Measurements from ENCODE around the gene LIF. TPM values are rescaled to one million over a fixed set of nuclear protein-coding genes. Genes with fewer than 3 reads are reported as not detected.

The LIF gene
- total RNA-seq, 1 donor from 2014 or later = 3.8 TPM

DNA sequence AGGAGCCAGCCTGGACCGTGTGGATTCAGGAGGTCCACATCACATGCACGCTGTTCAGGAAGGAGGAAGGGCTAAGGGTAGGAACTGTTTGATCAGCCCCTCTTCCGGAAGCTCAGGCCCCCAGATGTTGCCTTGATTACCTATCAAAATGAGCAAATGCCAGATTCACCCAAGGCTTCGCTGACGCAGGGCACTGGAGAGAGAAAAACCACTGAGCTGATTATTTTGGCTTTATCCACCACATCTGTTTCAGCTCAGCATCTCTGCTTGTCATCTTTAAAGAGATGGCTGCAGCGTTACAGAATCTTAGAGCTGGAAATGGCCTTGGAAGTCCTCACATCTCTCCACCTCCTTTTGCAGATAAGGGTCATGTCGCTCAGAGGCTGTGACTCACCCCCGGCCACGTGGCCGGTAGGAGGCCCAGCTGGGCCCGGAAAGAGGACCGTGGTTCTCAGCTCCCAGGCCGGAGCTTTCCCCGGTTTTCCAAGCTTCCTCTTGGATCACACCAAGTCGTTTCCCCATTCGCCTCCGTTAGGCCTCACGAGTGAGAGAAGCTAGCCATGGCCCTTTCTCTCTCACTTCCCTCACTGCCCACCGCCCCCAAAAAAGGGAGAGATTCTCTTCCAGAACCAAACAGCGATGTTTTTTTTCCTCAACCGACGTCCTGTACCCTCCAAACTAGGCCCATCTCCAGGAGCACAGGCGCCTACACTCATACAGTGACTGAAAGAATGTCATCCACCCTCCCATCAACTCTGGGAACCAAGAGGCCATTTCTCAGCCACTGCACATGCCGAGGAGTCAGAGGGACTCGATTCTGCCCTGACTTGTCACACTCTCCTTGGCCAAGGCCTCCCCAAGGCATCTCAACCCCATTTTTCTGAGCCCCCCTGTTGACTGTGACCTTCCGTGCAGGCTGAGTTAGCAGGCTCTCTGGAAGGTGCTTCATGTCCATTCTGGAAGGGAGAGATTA is 37.6 kb downstream of the LIF start:
- H3K36me3 Mint-ChIP-seq = no peaks in the 10 kb centered on the region
- H3K9me3 Mint-ChIP-seq = no peaks in the 10 kb centered on the region
- peaks cover 48% of the 10 kb centered on the region for H3K4me1 Mint-ChIP-seq (ENCODE audit: unreplicated experiment)
- TF ChIP-seq, protein P1, sequence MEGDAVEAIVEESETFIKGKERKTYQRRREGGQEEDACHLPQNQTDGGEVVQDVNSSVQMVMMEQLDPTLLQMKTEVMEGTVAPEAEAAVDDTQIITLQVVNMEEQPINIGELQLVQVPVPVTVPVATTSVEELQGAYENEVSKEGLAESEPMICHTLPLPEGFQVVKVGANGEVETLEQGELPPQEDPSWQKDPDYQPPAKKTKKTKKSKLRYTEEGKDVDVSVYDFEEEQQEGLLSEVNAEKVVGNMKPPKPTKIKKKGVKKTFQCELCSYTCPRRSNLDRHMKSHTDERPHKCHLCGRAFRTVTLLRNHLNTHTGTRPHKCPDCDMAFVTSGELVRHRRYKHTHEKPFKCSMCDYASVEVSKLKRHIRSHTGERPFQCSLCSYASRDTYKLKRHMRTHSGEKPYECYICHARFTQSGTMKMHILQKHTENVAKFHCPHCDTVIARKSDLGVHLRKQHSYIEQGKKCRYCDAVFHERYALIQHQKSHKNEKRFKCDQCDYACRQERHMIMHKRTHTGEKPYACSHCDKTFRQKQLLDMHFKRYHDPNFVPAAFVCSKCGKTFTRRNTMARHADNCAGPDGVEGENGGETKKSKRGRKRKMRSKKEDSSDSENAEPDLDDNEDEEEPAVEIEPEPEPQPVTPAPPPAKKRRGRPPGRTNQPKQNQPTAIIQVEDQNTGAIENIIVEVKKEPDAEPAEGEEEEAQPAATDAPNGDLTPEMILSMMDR (conservative IDR thresholded peaks at IDR 0.05) = no peak
- H3K4me3 Mint-ChIP-seq = no peak overlapping the region
- H3K27me3 Mint-ChIP-seq = peaks cover 13% of the 10 kb centered on the region
- peak overlapping the region; percentile 58 for H3K27ac Mint-ChIP-seq
- DNase-seq (ENCODE audit: extremely low spot score, unreplicated experiment) = no peak

DNA sequence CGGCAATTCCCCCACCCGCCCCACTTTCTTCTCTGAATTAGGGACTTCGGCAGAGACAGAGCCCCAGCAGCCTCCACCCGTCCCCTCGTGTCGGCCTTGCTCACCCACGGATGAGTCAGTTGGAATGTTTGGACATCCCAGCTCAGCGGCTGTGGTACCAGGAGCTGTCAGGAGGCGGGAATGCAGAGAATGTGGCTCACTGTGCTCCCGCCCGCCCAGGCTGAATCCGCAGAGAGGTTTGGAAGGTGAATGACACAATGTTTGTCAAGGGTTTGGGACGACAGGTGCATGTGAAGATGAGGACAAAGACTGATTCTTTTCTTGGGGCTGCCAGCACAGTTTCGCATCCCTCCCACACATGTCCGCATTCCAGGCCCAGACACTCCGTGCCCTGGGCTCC is 39.6 kb downstream of the LIF start:
- no peaks in the 10 kb centered on the region for H3K9me3 Mint-ChIP-seq
- no peaks in the 10 kb centered on the region for H3K36me3 Mint-ChIP-seq
- peaks cover 7% of the 10 kb centered on the region for H3K27me3 Mint-ChIP-seq
- H3K4me3 Mint-ChIP-seq = no peak overlapping the region
- peaks cover 51% of the 10 kb centered on the region for H3K4me1 Mint-ChIP-seq (ENCODE audit: unreplicated experiment)
- TF ChIP-seq, protein P1 (conservative IDR thresholded peaks at IDR 0.05) = no peak
- H3K27ac Mint-ChIP-seq = peak overlapping the region; percentile 86
- no peak for DNase-seq (ENCODE audit: extremely low spot score, unreplicated experiment)

DNA sequence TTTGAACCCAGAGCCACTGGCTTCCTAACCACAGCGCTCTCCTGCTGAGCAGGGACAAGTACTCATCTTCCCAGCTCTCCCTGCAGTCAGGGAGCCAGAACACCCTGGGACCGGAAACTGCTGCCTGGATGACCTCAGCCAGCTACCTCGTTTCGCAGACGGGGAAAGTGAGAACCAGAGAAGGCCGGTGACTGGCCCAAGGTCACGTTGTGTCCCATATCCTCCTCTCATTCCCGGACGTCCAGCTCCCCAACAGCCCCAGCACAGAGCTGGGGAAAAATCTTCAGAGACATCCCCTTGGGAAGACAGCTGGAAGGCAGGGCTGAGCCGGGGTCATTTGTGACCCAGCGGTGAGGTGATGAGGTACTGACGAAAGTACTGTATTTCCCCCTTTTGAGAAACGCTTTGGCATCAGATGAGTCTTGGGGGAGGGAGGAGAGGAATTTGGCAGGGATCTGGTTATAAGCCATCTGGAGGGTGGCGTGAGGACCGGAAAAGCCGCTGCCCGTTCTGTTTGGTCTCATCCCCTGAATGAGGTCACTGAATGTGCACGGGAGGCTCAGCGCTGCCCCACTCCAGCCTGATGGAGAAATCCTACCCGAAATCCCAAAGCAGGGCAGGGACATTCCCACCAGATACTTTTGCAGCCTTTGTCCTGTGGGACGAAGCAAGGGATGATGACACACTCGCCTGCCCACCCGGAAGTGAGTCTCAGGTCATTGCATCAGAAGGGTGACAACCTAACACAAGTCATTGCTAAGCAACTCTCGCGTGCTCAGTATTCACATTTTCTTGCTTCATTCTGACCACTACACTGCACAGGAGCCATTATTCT is 41.1 kb downstream of the LIF start:
- H3K27me3 Mint-ChIP-seq = peaks cover 4% of the 10 kb centered on the region
- no peak overlapping the region for H3K4me3 Mint-ChIP-seq
- H3K9me3 Mint-ChIP-seq = no peaks in the 10 kb centered on the region
- DNase-seq (ENCODE audit: extremely low spot score, unreplicated experiment) = no peak
- H3K4me1 Mint-ChIP-seq (ENCODE audit: unreplicated experiment) = peaks cover 46% of the 10 kb centered on the region
- TF ChIP-seq, protein P1 (conservative IDR thresholded peaks at IDR 0.05) = no peak
- no peak overlapping the region for H3K27ac Mint-ChIP-seq
- no peaks in the 10 kb centered on the region for H3K36me3 Mint-ChIP-seq

DNA sequence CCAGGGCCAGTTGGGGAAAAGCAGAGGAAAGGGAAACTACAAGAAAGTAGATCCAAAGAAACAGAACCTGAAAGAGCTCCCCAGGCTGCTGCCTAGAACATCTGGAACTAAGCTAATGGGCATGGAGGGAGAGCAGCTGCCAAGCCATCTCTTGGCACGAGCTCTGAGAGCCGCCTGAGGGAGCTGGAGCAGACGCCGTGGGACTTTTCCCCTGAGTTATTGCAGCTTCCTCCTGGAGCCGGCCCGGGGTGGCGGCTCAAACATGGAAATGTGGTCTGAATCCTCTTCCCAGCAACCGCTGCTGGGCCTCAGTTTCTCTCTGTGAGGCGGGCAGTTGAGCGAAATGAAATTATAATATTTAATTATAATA is 41.8 kb downstream of the LIF start:
- no peaks in the 10 kb centered on the region for H3K27me3 Mint-ChIP-seq
- peaks cover 42% of the 10 kb centered on the region for H3K4me1 Mint-ChIP-seq (ENCODE audit: unreplicated experiment)

DNA sequence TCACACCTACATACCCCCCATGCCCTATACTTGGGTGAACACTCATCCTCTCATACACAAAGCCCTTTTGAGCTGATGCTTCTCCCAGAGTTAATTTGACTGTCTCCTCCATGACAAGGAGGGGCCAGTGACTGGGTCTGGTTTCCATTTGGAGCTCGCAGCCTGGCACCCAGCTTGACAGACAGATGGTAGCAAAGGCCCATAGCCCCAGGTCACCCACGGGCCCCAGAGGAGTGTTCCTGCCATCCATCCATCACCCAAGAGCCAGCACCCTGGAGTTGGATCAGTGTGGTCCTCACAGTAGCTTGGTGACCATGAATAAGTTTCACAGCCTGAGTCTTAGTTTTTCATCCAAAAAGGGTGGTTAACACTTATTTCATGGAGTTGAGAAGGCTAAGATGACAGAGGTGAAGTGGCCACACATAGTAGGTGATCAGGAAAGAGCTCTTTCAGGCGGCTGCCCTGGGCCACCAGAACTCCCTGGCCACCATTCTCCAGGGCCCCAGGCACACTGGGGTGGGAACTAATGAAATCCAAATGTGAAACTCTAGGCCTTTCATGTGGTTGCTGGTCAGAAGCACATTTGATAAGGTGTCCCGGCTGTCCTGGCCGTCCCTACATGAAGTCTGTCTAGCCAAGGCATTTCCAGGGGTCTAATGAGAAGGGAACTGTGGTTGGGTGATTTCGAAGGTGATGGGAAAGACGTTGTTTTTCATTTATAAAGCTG is 42.4 kb downstream of the LIF start:
- no peak for DNase-seq (ENCODE audit: extremely low spot score, unreplicated experiment)
- no peak overlapping the region for H3K4me3 Mint-ChIP-seq
- peaks cover 42% of the 10 kb centered on the region for H3K4me1 Mint-ChIP-seq (ENCODE audit: unreplicated experiment)
- H3K36me3 Mint-ChIP-seq = no peaks in the 10 kb centered on the region
- H3K27me3 Mint-ChIP-seq = no peaks in the 10 kb centered on the region
- peak overlapping the region; percentile 27 for H3K27ac Mint-ChIP-seq
- TF ChIP-seq, protein P1 (conservative IDR thresholded peaks at IDR 0.05) = no peak
- H3K9me3 Mint-ChIP-seq = no peaks in the 10 kb centered on the region

More for the DNA sequence above, 41.8 kb downstream of the LIF start:
- TF ChIP-seq, protein P1 (conservative IDR thresholded peaks at IDR 0.05) = no peak
- Mint-ChIP-seq H3K27ac (peak overlapping the region; percentile 27), H3K9me3 (no peaks in the 10 kb centered on the region), H3K36me3 (no peaks in the 10 kb centered on the region), H3K4me3 (no peak overlapping the region)
- no peak for DNase-seq (ENCODE audit: extremely low spot score, unreplicated experiment)

Measured in type B pancreatic cell (in vitro differentiated cells).